HTR-8/SVneo (cell line): ENCODE data around the gene LGALS9C.
"Not testable (repeated sequence)": the region's sequence is repeated elsewhere in the genome, so short reads cannot be mapped to it uniquely, and the experiment has no call there.

ENCODE experiments used
- DNase-seq: peaks from one replicate; pipeline ENCODE4 v3.0.0; 2011; ENCODE audit warnings: low spot score, mixed read lengths; ENCODE audit not compliant: insufficient read length
- FAIRE-seq: peaks from 2 replicates; lab custom pipeline; 2011; peaks lifted over from hg19 to GRCh38; lab: Jason Lieb, UNC

Gene LGALS9C

DNA sequence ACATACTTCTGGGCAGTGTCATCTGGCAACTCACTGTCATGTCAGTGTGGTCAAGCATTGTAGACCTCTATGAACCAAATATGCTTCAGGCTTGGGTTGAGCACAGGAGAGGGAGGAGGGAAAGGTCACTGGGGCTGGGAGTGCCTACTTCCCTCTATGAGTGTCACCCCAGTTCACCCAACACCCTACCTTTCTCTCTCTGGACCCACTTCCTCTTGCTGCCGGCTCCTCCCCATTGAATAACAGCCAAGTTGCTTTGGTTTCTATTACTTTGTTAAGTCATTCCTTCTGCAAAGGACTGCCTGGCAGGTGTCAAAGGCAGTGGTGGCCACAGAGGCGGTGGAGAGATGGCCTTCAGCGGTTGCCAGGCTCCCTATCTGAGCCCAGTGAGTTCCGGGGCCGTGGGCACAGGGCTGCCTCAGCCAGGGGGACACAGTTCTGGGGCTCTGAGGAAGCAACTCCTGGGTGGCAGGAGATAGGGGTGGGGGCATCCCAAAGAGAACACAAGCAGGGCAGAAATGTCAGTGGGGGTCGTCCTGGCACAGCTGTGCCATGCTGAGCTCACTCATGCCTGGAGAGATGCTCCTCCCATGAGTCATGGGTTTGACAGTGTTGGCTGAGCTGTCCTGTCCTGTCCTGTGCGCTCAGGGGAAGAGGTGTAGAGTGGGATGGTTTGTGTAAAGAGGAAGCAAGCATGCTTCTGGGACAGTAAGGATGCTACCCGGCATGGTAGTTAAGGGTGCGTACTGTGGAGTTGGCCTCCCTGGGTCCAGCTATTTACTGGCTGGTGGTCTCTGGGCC, at the start of gene LGALS9C:
Gene LGALS9C (plus strand): TSS at position 282 of the 801 bp plus-strand sequence. CDS start 66 bp downstream, at position 348.
- DNase-seq (peak; percentile 9), FAIRE-seq (peak; percentile 52)

GRCh38 chr17:18432206-18432605, 44.4 kb upstream of the LGALS9C start:
- not testable (repeated sequence) for FAIRE-seq, DNase-seq

- not testable (repeated sequence) for DNase-seq, FAIRE-seq
Observed at GRCh38 chr17:18439465-18439870, 37.1 kb upstream of the LGALS9C start.

GRCh38 chr17:18442093-18442492, 34.5 kb upstream of the LGALS9C start:
- not testable (repeated sequence) for DNase-seq, FAIRE-seq

DNA sequence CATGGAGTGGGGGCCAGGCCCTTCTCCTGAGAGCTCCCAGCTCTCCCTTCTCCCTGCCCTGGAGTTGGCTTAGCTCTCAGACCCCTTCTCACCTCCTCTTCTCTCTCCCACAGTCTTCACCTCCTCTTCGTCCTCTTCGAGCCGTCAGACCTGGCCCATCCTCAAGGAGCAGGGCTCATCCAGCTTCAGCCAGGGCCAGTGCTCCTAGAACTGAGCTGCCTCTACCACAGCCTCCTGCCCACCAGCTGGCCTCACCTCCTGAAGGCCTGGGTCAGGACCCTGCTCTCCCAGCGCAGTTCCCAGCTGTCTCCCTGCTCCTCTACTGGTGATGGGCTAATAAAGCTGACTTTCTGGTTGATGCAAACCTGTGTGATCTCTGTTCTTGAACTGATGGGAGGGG, 34.1 kb upstream of the LGALS9C start:
- not testable (repeated sequence) for FAIRE-seq, DNase-seq

GRCh38 chr17:18447476-18448205, 28.9 kb upstream of the LGALS9C start:
- FAIRE-seq, DNase-seq: not testable (repeated sequence)

DNA sequence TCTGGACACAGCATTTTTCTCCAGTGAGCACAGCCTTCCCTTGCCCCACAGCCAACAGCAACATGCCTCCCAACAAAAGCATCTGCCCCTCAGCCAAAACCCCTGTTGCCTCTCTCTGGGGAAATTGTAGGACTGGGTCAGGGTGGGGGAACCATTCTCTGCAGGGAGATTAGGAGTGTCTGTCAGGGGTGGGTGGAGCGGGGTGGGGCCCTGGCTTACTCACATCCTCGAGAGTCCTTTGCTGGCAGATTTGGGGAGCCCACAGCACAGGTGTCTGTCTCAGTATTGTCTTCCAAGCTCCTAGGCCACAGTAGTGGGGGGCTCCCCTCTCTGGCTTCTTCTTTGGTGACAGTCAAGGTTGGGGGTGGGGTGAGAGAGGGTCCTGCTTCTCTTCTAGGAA, 28.3 kb upstream of the LGALS9C start:
- not testable (repeated sequence) for DNase-seq, FAIRE-seq

- not testable (repeated sequence) for FAIRE-seq, DNase-seq
Observed at GRCh38 chr17:18449833-18450232, 26.8 kb upstream of the LGALS9C start.

GRCh38 chr17:18450998-18451397, 25.6 kb upstream of the LGALS9C start:
- not testable (repeated sequence) for DNase-seq, FAIRE-seq

DNA sequence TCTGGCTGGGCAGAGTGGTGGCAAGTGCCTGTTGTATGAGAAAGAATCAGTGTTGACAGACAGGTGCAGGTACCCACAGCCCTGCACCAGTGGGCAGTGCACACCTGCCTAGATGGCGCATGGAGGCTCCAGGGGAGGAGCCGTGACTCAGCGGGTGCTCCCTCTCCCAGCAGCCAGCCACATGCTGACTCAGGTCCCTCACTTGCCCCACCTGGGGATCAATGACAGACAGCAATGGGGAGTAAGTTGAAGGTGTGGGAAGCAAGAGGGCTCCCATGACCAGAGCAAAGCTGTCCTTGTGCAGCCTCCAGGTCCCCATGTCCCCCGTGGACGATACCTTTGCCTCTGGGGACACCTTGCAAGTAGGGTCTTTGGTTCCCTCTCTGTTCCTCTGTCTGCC, 24.6 kb upstream of the LGALS9C start:
- not testable (repeated sequence) for DNase-seq, FAIRE-seq

DNA sequence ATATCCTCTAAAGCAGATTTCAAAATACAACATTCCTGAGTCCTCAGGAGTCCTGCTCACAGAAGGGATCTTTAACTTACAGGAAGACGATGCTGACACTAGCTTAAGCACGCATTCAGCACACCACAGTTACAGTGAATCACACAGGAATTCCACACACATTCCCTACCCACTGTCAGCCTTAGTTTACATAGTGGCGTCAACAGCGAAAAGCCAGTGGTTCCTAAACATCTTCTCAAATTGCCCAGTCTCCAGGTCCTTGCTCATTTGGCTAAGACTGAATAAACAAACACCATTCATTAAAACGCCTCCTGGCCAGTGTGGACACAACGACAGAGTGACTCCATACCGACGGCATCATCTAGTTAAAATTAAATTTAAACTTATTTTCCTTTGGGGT, 17.6 kb upstream of the LGALS9C start:
- DNase-seq (peak; percentile 32), FAIRE-seq (peak; percentile 100)

DNA sequence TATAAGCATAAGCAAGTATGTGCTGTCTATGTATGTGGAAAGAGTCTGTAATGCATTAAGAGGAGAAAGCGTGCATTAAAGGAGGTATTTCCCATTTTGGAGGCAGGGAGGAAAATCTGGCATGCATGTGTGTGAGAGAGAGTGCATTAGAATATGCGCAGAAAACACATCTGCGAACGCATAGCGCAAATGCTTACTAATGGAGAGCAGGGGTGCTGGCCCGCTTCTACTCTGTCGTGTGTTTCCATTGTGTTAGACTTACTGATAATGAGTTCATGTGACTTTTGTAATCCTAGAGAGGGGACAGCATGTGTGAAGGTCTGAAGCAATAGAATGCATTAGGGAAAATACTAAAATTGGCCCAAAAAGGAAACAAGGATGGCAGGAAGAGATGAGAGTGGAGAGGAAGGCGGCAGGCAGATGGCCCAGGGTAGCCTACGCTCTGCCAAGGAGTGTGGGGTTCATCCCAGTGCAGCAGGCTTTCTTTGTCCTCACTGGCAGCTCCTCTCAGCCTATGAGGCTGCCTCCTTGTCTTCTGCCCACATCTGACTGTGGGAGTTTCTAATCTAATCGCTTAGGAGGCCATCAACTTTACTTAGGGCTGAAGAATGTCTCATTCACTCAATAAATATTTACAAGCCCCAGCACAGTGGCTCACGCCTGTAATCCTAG, 12.6 kb upstream of the LGALS9C start:
- not testable (repeated sequence) for DNase-seq
- peak; percentile 91 for FAIRE-seq

- FAIRE-seq, result peak; percentile 97
- not testable (repeated sequence) for DNase-seq
Observed at GRCh38 chr17:18466250-18466983, 10.2 kb upstream of the LGALS9C start.

DNA sequence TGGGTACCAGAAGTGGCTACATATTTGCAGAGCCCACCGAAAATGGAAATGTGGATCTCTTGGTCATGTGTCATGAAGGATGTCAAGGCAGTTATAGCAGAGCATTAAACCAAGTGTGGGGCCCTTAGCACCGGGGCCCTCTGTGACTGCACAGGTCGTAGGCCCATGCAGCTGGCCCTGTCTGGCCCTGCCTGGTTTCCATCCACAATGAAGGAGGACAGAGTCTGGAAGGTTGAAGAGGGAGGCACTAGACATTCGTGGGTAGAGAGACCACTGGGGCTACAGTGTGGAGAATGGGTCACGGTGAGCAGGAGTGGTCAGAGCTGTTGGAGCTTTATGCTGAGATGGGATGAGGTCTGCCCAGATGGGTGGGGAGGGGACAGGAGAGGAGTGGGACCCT, 9.6 kb upstream of the LGALS9C start:
- not testable (repeated sequence) for DNase-seq
- peak; percentile 77 for FAIRE-seq

DNA sequence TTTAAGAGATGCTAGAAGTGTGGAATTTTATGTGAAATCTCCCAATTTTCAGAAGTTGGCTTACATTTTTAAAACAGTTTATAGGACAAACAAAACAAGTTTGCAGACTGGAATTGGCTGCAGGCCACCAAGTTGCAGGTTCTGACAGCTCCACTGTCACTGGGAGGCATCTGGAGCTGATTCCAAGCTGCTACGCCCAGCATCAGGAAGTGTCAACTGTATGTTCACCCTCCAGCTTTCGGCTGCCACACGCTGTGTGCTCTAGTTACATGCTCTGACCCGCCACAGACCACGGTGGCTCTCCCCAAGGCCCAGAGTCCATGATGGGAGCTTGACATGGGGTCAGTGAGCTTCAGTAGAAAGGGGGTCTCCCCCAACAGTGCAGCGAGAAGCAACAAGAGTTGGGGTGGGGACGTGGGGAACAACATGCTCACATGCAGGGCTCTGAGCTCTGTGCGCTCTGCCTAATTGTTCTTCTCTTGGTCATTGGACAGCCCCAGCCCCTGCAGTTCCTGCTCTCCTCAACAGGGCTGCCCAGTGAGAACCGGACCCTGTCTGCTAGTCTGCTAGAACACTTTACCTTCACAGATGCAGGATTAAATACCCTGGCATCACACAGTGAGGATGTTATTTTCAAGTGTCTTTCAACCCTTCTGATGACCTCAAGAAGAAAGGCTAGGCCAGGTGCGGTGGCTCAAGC, 8.0 kb upstream of the LGALS9C start:
- FAIRE-seq, result peak; percentile 44
- DNase-seq, result not testable (repeated sequence)

DNA sequence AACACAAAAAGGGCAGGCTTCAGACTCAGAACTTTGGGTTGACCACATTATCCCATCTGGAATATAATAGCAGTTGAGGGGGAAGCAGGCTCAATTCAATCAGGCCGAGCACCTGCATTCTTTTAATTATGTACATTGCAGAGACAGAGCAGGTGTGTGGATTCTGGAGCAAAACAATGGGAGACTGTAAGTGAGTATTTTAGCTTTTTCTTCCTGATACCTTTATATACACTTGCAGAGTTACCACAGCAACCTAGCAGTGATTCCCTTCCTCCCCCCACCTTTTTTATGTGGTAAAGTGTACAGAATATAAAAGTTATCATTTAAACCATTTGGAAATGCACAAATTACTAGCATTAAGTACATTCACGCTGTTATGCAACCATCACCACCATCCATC, 6.8 kb upstream of the LGALS9C start:
- DNase-seq, FAIRE-seq: not testable (repeated sequence)

DNA sequence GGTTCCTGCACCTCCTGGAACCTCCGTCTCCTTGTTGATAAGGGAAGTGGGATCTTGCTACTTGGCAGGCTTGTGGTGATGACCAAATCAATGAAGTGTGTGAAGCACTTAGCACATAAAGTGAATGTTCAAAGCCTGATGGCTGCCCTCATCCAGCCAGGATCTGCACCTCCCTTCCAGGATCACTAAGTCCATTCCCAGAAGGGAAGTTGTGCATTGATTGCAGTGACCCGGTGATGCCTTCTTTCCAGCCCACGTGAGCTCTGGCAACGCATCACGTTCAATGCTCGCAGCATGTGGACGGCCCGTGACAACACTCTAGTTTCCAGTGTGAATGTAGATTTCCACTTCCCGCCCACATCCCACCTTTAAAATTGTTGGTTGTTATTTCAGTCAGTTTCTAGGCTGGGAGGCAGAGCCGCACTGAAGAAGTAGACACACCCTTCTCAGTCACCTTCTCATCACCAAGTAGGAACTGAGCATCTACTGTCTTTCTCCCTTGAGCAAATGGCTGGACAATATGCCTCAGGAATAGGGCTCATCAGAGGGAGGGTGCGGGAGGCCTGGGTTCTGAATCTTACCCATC, 6.2 kb upstream of the LGALS9C start:
- DNase-seq, result not testable (repeated sequence)
- FAIRE-seq, result peak; percentile 84

DNA sequence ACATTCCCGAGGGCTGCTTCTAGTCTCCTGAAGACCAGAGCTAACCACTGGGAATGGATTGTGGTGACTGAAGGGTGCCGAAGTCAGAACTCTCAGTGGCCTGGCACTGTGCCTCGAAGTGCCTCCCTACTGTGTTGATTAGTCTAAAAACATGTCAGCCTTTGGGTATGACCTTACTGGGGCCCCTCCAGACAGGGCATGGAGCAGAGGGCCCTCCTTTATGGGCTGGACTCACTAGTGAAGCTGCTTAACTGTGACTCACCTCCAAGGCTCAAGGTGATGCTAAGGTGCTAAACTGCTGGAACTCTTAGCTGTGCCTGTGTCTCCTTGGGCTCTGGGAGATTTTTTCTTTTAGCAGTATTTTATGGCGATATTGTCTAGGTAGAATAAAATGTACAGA, 2.6 kb upstream of the LGALS9C start:
- DNase-seq, FAIRE-seq: not testable (repeated sequence)

DNA sequence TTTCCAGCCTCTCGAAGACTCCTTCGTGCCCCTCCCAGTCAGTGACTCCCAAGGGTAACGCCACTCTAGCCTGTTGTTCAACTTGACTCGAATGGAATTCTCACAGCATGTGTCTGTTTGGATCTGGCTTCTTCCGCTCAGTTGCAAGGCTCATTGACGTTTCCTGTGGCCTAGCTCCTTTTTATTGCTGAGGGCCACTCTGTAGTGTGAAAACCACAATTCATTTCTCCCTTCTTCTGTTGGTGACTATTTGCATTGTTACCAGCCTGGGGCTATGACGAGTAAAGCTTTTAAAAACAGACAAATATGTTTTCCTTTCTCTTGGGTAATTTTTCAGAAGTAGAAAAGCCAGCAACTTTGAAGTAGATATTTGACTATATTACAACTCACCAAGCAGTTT, 1.8 kb upstream of the LGALS9C start:
- not testable (repeated sequence) for FAIRE-seq, DNase-seq
